ENCODE measurements around the gene PEDS1. TPM values are rescaled to one million over a fixed set of nuclear protein-coding genes. Genes with fewer than 3 reads are reported as not detected.
"Not testable (repeated sequence)": the region's sequence is repeated elsewhere in the genome, so short reads cannot be mapped to it uniquely, and the experiment has no call there.

The PEDS1 gene
- total and polyA plus RNA-seq, 2 of the 13 experiments (the other 11 are each of a cell fraction or from before 2014, with no cell fraction given) = 30.5 to 93.9 TPM

DNA sequence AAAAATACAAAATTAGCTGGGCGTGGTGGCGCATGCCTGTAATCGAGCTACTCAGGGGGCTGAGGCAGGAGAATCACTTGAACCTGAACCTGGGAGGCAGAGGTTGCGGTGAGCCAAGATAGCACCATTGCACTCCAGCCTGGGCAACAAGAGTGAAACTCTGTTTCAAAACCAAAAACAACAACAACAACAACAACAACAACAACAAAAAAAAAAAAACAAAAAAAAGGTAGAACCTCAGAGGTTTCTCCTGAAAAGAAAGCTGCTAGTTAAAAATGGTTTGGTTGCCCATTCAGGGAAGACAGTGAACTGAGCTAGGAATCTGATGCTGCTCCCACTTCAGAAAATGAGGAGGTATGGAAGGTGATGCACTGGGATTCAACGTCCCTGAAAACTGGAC lies 46.9 kb downstream of the PEDS1 start:
- H3K4me2 ChIP-seq (ENCODE audit: low read depth, low read length); intact Hi-C loops (cut with micrococcal nuclease; ENCODE audit: unreplicated experiment); FAIRE-seq: not testable (repeated sequence)

More for the DNA sequence above, 46.9 kb downstream of the PEDS1 start:
- H3K4me3 ChIP-seq (replicated peaks in 1 of 3; ENCODE audit: insufficient read depth in 1 of 3, low read depth in 2 of 3, low read length in 3 of 3); CTCF ChIA-PET (ENCODE audit: low intra/inter-chr PET ratio, low total read pairs); in situ Hi-C loops (cut with HindIII; ENCODE audit: extremely low pct_ligation_motif_present, low pct_unique_long_range_greater_than_20kb); ATAC-seq; H3K27me3 ChIP-seq (ENCODE audit: control insufficient read depth in 1 of 2, insufficient read depth in 2 of 2, low read length in 2 of 2); H3K9me3 ChIP-seq (ENCODE audit: low read length); DNase-seq (ENCODE audit: low spot score); H3K27ac ChIP-seq (ENCODE audit: extremely low read length, insufficient read depth, low read length); H2AFZ ChIP-seq (ENCODE audit: low read length); BruUV-seq (replicated peaks); H3K9ac ChIP-seq (ENCODE audit: insufficient read depth, low read depth, low read length); TF ChIP-seq FOXP1 (CRISPR knock-in tag; IDR thresholded peaks at IDR 0.05): not testable (repeated sequence)
- peaks cover 93% of the 10 kb centered on the region for H3K79me2 ChIP-seq (ENCODE audit: insufficient read depth, low read length)
- H3K36me3 ChIP-seq (replicated peaks in 1 of 2; ENCODE audit: control insufficient read depth in 1 of 2, insufficient read depth in 2 of 2, low read length in 2 of 2) = peaks cover 18 to 21% of the 10 kb centered on the region in 2 experiments
- peak; percentile 98 for TF ChIP-seq FOXP1 (IDR thresholded peaks at IDR 0.05)
- 95% methylated on average over 5 of the region's 5 CpGs for WGBS (ENCODE audit: low lambda C conversion rate)
- POLR2A ChIA-PET = interaction anchor here (0.8 to 2.2 kb wide), 2 partner anchors 9 to 66 kb away, joined by 3 to 17 read pairs; no protein-coding TSS in a partner anchor
- peaks cover 76% of the 10 kb centered on the region for H3K4me1 ChIP-seq (ENCODE audit: insufficient read depth, low read length)
- peaks cover 65% of the 10 kb centered on the region for H4K20me1 ChIP-seq (ENCODE audit: insufficient read depth, low read length)

Other genes starting within 250 kb of the PEDS1 start
- gene SPATA2, start 238.2 kb downstream of the PEDS1 start, total RNA-seq (2016; rRNA removed; fragmentation: Illumina TruSeq; extraction: Trizol) = 3.2 and 4.3 TPM in 2 replicates
- 8.7 and 9.5 TPM in 2 replicates for gene SPATA2, start 238.2 kb downstream of the PEDS1 start, polyA plus RNA-seq (2011; rRNA removed)
- 119 and 137 TPM in 2 replicates for gene RNF114, start 217.3 kb downstream of the PEDS1 start, total RNA-seq (2016; rRNA removed; fragmentation: Illumina TruSeq; extraction: Trizol)
- gene RNF114, start 217.3 kb downstream of the PEDS1 start, polyA plus RNA-seq (2011; rRNA removed) = 120 and 126 TPM in 2 replicates
- gene SNAI1, start 170.7 kb downstream of the PEDS1 start, total RNA-seq (2016; rRNA removed; fragmentation: Illumina TruSeq; extraction: Trizol) = 1.3 and 1.4 TPM in 2 replicates
- gene SNAI1, start 170.7 kb downstream of the PEDS1 start, polyA plus RNA-seq (2011; rRNA removed) = 1.3 and 1.5 TPM in 2 replicates
- 81.3 and 85.1 TPM in 2 replicates for gene UBE2V1, start 40.6 kb downstream of the PEDS1 start, total RNA-seq (2016; rRNA removed; fragmentation: Illumina TruSeq; extraction: Trizol)
- gene UBE2V1, start 40.6 kb downstream of the PEDS1 start, polyA plus RNA-seq (2011; rRNA removed) = 102 and 132 TPM in 2 replicates
- 12.1 and 18.5 TPM in 2 replicates for gene CEBPB, start 37.1 kb upstream of the PEDS1 start, total RNA-seq (2016; rRNA removed; fragmentation: Illumina TruSeq; extraction: Trizol)
- gene CEBPB, start 37.1 kb upstream of the PEDS1 start, polyA plus RNA-seq (2011; rRNA removed) = 28.2 and 43.0 TPM in 2 replicates

Measured in HepG2 (cell line).